Retinal pigment epithelial cell (primary cell): ENCODE measurements around the gene KRTAP26-1.

Experiments
- DNase-seq: peaks from one replicate; pipeline ENCODE4 v3.0.0-alpha.2; 2010; ENCODE audit warnings: low read depth
- H3K4me3 ChIP-seq: 2 replicates; pipeline ENCODE4 v1.5.1; 2011; ENCODE audit warnings: mild to moderate bottlenecking, low read length, control low read depth, moderate library complexity
- TF ChIP-seq, protein P1 (sequence below): conservative IDR thresholded peaks from 2 replicates; pipeline ENCODE4 v1.5.1; 2011; ENCODE audit warnings: low read depth, low read length, control low read depth, inconsistent platforms

The KRTAP26-1 gene

DNA sequence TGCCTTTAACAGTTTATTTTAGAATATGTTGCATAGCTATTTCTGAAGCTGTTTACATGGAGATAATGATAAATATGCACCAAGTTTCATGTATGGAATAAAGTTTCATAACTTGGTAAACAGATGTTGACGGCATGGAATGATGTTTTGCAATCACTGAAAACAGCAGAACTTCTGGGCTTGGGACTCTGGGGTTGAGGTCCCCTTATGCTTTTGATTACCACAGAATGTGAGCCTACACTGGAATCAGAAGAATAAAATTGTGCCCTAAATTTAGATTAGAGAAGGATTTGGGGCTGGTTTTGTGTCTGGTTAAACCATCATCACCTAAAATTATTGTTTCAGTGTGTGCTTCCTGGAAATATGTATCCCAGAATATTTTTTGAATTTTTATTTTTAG, 48.5 kb downstream of the KRTAP26-1 start:
- no peak overlapping the region for H3K4me3 ChIP-seq
- DNase-seq: no peak
- TF ChIP-seq, protein P1, sequence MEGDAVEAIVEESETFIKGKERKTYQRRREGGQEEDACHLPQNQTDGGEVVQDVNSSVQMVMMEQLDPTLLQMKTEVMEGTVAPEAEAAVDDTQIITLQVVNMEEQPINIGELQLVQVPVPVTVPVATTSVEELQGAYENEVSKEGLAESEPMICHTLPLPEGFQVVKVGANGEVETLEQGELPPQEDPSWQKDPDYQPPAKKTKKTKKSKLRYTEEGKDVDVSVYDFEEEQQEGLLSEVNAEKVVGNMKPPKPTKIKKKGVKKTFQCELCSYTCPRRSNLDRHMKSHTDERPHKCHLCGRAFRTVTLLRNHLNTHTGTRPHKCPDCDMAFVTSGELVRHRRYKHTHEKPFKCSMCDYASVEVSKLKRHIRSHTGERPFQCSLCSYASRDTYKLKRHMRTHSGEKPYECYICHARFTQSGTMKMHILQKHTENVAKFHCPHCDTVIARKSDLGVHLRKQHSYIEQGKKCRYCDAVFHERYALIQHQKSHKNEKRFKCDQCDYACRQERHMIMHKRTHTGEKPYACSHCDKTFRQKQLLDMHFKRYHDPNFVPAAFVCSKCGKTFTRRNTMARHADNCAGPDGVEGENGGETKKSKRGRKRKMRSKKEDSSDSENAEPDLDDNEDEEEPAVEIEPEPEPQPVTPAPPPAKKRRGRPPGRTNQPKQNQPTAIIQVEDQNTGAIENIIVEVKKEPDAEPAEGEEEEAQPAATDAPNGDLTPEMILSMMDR: no peak

DNA sequence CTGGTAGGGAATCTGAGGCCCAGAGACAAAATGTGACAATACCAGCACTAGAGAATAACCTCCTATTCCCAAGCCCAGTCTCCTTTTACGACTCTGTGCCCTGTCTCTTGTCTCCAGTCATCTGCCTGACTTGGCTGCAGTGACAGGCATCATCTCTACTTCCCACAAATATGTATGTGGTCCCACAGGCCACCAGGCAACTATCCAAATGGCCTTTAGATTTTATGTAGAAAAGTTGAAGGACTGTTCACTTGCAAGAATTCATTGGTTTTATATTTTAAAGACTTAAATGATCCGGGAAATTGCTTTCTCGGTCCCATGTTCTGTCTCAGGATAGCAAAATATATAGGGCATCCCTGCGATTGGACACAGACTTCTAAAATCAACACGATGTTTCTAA, 49.0 kb downstream of the KRTAP26-1 start:
- no peak for DNase-seq
- TF ChIP-seq, protein P1: no peak
- H3K4me3 ChIP-seq: no peak overlapping the region

DNA sequence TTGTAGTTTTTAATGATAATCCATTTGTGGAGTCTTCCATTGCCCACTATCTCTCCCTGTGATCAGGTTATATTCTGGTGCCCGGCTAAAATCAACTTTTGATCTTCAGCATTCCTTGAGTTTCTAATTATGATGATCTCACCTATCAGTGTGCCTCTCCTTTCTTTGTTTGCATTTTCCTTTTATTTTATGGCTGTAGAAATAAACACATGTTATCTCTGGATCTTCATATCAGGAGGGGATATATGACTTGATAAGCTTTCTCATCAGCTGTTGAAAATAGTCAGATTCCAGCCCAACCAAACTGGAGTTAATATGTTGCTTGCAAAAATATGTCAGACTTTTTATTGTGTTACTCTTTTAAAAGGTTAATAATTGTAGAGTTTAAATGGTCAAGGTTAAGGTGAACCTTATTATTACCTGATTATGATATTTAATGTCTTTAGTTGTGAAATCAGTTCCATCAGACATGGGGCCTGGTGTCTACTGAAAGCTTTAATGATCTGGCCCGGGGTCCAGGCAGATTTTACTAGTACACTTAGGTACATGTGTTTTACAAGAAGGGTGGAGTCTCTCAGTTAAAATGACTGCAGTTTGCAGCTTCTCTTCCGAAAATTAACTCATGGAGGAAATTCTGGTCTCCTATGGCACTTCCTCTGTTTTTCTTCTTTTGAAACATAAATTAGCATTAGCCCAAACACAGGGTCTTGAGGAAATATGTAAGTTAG, 50.1 kb downstream of the KRTAP26-1 start:
- no peak for DNase-seq
- H3K4me3 ChIP-seq: no peak overlapping the region
- TF ChIP-seq, protein P1: no peak
